ENCODE data around the gene CENPX. TPM values are rescaled to one million over a fixed set of nuclear protein-coding genes. Genes with fewer than 3 reads are reported as not detected.
A peak's percentile ranks its signal among the peaks of the same experiment; 100 is the strongest.

The CENPX gene
- 100 to 1,000 TPM in 1 of 2 donors, 10 to 100 TPM in 1; 66.1 to 102 TPM for total RNA-seq

GRCh38 chr17:82022310-82022980 lies at the start of gene CENPX:
TSS of gene CENPX (minus strand) at chr17:82022878. CDS start at chr17:82022861, 17 bp downstream.
- H3K4me3 Mint-ChIP-seq, result peak within 1 kb of the TSS; percentile 90
- ATAC-seq (replicated peaks), result no peak
- peaks cover 15% of the 10 kb centered on the region for H3K36me3 Mint-ChIP-seq (ENCODE audit: low read depth)
- H3K9me3 Mint-ChIP-seq, result no peaks in the 10 kb centered on the region
- H3K27me3 Mint-ChIP-seq, result no peaks in the 10 kb centered on the region
- peak within 1 kb of the TSS; percentile 75 for H3K27ac Mint-ChIP-seq
- H3K4me1 Mint-ChIP-seq, result no peaks in the 10 kb centered on the region

GRCh38 chr17:82070611-82071010 lies 47.9 kb upstream of the CENPX start:
- no peaks in the 10 kb centered on the region for H3K4me1 Mint-ChIP-seq
- no peak overlapping the region for H3K27ac Mint-ChIP-seq
- no peaks in the 10 kb centered on the region for H3K36me3 Mint-ChIP-seq (ENCODE audit: low read depth)
- H3K9me3 Mint-ChIP-seq, result no peaks in the 10 kb centered on the region
- no peak overlapping the region for H3K4me3 Mint-ChIP-seq
- no peaks in the 10 kb centered on the region for H3K27me3 Mint-ChIP-seq
- no peak for ATAC-seq (replicated peaks)

GRCh38 chr17:82065638-82066303 lies 43.1 kb upstream of the CENPX start, which contains the start of gene DUS1L:
TSS of gene DUS1L (minus strand) at chr17:82065804. CDS start at chr17:82065059, 745 bp downstream.
- Mint-ChIP-seq H3K27me3 (no peaks in the 10 kb centered on the region), H3K4me1 (no peaks in the 10 kb centered on the region), H3K36me3 (ENCODE audit: low read depth) (no peaks in the 10 kb centered on the region), H3K27ac (peak within 1 kb of the TSS; percentile 95), H3K9me3 (no peaks in the 10 kb centered on the region), H3K4me3 (peak within 1 kb of the TSS; percentile 83)
- ATAC-seq (replicated peaks), result peak; percentile 85

- Mint-ChIP-seq H3K36me3 (ENCODE audit: low read depth) (peaks cover 2% of the 10 kb centered on the region), H3K4me3 (peak overlapping the region; percentile 53), H3K27me3 (no peaks in the 10 kb centered on the region), H3K9me3 (no peaks in the 10 kb centered on the region), H3K4me1 (no peaks in the 10 kb centered on the region), H3K27ac (no peak overlapping the region)
- ATAC-seq (replicated peaks), result peak; percentile 59
Measured at GRCh38 chr17:82065193-82065637, 42.5 kb upstream of the CENPX start.

GRCh38 chr17:82064433-82065192 lies 41.9 kb upstream of the CENPX start:
- H3K4me3 Mint-ChIP-seq, result peak overlapping the region; percentile 53
- peak; percentile 25 for ATAC-seq (replicated peaks)
- no peaks in the 10 kb centered on the region for H3K27me3 Mint-ChIP-seq
- H3K4me1 Mint-ChIP-seq, result no peaks in the 10 kb centered on the region
- H3K36me3 Mint-ChIP-seq (ENCODE audit: low read depth), result peaks cover 5% of the 10 kb centered on the region
- no peak overlapping the region for H3K27ac Mint-ChIP-seq
- no peaks in the 10 kb centered on the region for H3K9me3 Mint-ChIP-seq

GRCh38 chr17:82063424-82064415 lies 41.0 kb upstream of the CENPX start:
- Mint-ChIP-seq H3K27me3 (no peaks in the 10 kb centered on the region), H3K4me3 (peak overlapping the region; percentile 53), H3K4me1 (no peaks in the 10 kb centered on the region), H3K9me3 (no peaks in the 10 kb centered on the region), H3K36me3 (ENCODE audit: low read depth) (peaks cover 5% of the 10 kb centered on the region), H3K27ac (no peak overlapping the region)
- ATAC-seq (replicated peaks), result no peak

GRCh38 chr17:82062984-82063368 lies 40.3 kb upstream of the CENPX start:
- H3K9me3 Mint-ChIP-seq, result no peaks in the 10 kb centered on the region
- no peak for ATAC-seq (replicated peaks)
- no peaks in the 10 kb centered on the region for H3K27me3 Mint-ChIP-seq
- no peaks in the 10 kb centered on the region for H3K4me1 Mint-ChIP-seq
- no peak overlapping the region for H3K4me3 Mint-ChIP-seq
- peaks cover 7% of the 10 kb centered on the region for H3K36me3 Mint-ChIP-seq (ENCODE audit: low read depth)
- H3K27ac Mint-ChIP-seq, result no peak overlapping the region

- no peak overlapping the region for H3K27ac Mint-ChIP-seq
Measured at GRCh38 chr17:82062076-82062983, 39.7 kb upstream of the CENPX start.

GRCh38 chr17:82061047-82061925 lies 38.6 kb upstream of the CENPX start:
- no peak for ATAC-seq (replicated peaks)
- H3K4me1 Mint-ChIP-seq, result no peaks in the 10 kb centered on the region
- H3K27me3 Mint-ChIP-seq, result no peaks in the 10 kb centered on the region
- no peaks in the 10 kb centered on the region for H3K9me3 Mint-ChIP-seq
- peaks cover 12% of the 10 kb centered on the region for H3K36me3 Mint-ChIP-seq (ENCODE audit: low read depth)
- no peak overlapping the region for H3K27ac Mint-ChIP-seq
- no peak overlapping the region for H3K4me3 Mint-ChIP-seq

More at GRCh38 chr17:82062076-82062983, 39.7 kb upstream of the CENPX start:
- H3K36me3 Mint-ChIP-seq (ENCODE audit: low read depth), result peaks cover 12% of the 10 kb centered on the region
- no peaks in the 10 kb centered on the region for H3K27me3 Mint-ChIP-seq
- no peaks in the 10 kb centered on the region for H3K9me3 Mint-ChIP-seq
- no peak for ATAC-seq (replicated peaks)
- no peaks in the 10 kb centered on the region for H3K4me1 Mint-ChIP-seq
- H3K4me3 Mint-ChIP-seq, result no peak overlapping the region

GRCh38 chr17:82060614-82061013 lies 37.9 kb upstream of the CENPX start:
- ATAC-seq (replicated peaks), result no peak
- H3K27ac Mint-ChIP-seq, result no peak overlapping the region
- no peaks in the 10 kb centered on the region for H3K4me1 Mint-ChIP-seq
- no peaks in the 10 kb centered on the region for H3K9me3 Mint-ChIP-seq
- H3K36me3 Mint-ChIP-seq (ENCODE audit: low read depth), result peaks cover 12% of the 10 kb centered on the region
- H3K27me3 Mint-ChIP-seq, result no peaks in the 10 kb centered on the region
- H3K4me3 Mint-ChIP-seq, result no peak overlapping the region

GRCh38 chr17:82060001-82060380 lies 37.3 kb upstream of the CENPX start:
- H3K9me3 Mint-ChIP-seq, result no peaks in the 10 kb centered on the region
- H3K36me3 Mint-ChIP-seq (ENCODE audit: low read depth), result peaks cover 16% of the 10 kb centered on the region
- H3K27ac Mint-ChIP-seq, result no peak overlapping the region
- no peak overlapping the region for H3K4me3 Mint-ChIP-seq
- no peaks in the 10 kb centered on the region for H3K27me3 Mint-ChIP-seq
- ATAC-seq (replicated peaks), result no peak
- H3K4me1 Mint-ChIP-seq, result no peaks in the 10 kb centered on the region

- no peaks in the 10 kb centered on the region for H3K9me3 Mint-ChIP-seq
Measured at GRCh38 chr17:82059272-82060000, 36.8 kb upstream of the CENPX start.

More at GRCh38 chr17:82059272-82060000, 36.8 kb upstream of the CENPX start:
- no peak for ATAC-seq (replicated peaks)
- H3K36me3 Mint-ChIP-seq (ENCODE audit: low read depth), result peaks cover 18% of the 10 kb centered on the region
- no peak overlapping the region for H3K4me3 Mint-ChIP-seq
- no peaks in the 10 kb centered on the region for H3K4me1 Mint-ChIP-seq
- H3K27me3 Mint-ChIP-seq, result no peaks in the 10 kb centered on the region
- no peak overlapping the region for H3K27ac Mint-ChIP-seq

Data from activated T-helper 17 cell treated with anti-CD3 and anti-CD28 coated beads, Interleukin-2, amount 50 U/mL, for 72 hours (primary cell).